GM12891 (cell line): ENCODE data around the gene CHID1.
A peak's percentile ranks its signal among the peaks of the same experiment; 100 is the strongest.

Source experiments
- DNase-seq: peaks from one replicate; pipeline ENCODE4 v3.0.0; 2011; ENCODE audit warnings: low spot score; ENCODE audit not compliant: insufficient read length
- FAIRE-seq: peaks from 2 replicates; lab custom pipeline; 2011; peaks lifted over from hg19 to GRCh38; lab: Jason Lieb, UNC
- PAX5 ChIP-seq: IDR thresholded peaks from 2 replicates; pipeline ENCODE4 v1.6.1; 2011; ENCODE audit warnings: low read length, moderate library complexity, mild to moderate bottlenecking; ENCODE audit not compliant: insufficient read depth, severe bottlenecking
- POLR2A ChIP-seq: IDR thresholded peaks from 2 replicates; pipeline ENCODE4 v1.6.1; 2011; ENCODE audit warnings: low read depth, low read length, control low read depth
- POLR2AphosphoS5 ChIP-seq: IDR thresholded peaks from 2 replicates; pipeline ENCODE4 v1.6.1; 2011; ENCODE audit warnings: low read depth, low read length, control low read depth
- POU2F2 ChIP-seq: IDR thresholded peaks from 2 replicates; pipeline ENCODE4 v1.6.1; 2011; ENCODE audit warnings: low read depth, mild to moderate bottlenecking, control low read depth, low read length, moderate library complexity
- SPI1 ChIP-seq: IDR thresholded peaks from 2 replicates; pipeline ENCODE4 v1.6.1; 2011; ENCODE audit warnings: low read depth, low read length, control low read depth
- TAF1 ChIP-seq: IDR thresholded peaks from 2 replicates; pipeline ENCODE4 v1.6.1; 2011; ENCODE audit warnings: low read depth, low read length, control low read depth

The CHID1 gene

DNA sequence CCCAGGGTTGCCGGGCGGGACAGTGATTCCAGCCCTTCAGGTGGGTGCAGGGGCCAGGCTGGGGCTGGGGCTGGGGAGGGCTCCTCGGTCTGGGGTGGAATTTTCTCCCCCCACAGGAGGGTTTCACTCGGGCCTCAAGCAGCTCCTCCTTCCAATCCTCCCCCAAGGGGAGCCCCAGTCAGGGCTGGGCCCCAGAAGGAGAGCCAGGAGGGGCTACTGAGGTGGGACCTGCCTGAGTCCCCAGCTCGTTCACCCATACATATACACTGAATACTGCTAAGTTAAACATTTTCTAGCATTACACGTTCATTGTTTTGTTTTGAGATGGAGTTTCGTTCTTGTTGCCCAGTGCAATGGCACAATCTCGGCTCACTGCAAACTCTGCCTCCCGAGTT, 84.4 kb downstream of the CHID1 start:
- DNase-seq (no peak), FAIRE-seq (no peak)
- TF ChIP-seq PAX5: no peak
- no peak for TF ChIP-seq POU2F2
- no peak for TF ChIP-seq POLR2AphosphoS5
- TF ChIP-seq TAF1: no peak
- no peak for TF ChIP-seq SPI1
- no peak; the same call in 1 of the 2 replicates for TF ChIP-seq POLR2A

DNA sequence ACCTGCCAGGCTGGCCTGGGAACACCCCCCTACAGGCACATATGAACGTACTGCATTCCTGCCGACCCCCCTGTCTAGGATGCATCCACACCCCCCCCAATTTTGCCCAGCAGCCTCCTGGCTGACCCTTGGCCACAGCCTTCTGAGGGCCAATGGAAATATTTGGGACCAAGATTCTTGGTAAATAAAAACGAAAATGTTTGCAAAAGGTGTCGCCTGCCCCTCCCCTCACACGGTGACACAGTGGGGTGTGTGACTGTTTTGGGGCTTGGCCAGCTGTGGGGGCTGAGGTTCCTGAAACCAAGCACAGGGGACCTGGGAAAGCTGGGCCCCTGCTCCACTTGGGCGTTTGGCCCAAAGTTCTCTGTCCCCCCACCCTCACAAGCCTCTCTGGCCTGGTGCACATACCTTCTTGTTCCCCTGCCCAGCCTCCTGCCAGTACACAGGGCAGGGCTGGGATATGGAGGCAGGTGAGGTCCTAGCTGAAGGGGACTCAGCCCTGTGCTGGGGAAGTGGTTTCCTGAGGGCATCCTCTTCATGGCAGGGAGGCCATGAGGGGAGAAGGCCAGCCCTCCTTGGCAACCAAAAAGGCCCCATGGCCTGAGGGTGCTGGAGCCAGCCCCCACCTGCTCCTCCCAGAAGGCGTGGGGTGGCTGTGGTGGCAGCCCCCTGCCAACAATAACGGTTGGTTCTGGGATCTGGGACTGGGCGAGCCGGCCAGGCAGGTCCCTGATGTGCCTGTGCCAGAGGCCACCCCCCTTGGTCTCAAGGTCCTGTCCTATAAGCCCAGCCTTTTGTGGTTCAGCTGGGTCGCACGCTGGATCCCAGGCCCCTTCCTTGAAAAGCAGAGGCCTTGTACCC, 85.0 kb downstream of the CHID1 start:
- TF ChIP-seq POLR2AphosphoS5 (no peak), POLR2A (peak; percentile 23; the same call in 1 of the 2 replicates)
- DNase-seq (no peak), FAIRE-seq (no peak)

DNA sequence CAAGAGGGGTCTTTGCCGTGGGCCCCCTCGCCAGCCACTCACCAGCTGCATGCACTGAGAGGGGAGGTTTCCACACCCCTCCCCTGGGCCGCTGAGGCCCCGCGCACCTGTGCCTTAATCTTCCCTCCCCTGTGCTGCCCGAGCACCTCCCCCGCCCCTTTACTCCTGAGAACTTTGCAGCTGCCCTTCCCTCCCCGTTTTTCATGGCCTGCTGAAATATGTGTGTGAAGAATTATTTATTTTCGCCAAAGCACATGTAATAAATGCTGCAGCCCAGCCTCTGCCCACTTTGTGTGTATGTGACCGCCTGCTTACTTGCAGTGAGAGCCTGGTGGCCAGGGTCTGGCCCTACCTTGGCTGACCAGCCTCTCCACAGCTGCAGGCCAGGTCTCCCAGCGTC, 85.7 kb downstream of the CHID1 start:
- FAIRE-seq: no peak

DNA sequence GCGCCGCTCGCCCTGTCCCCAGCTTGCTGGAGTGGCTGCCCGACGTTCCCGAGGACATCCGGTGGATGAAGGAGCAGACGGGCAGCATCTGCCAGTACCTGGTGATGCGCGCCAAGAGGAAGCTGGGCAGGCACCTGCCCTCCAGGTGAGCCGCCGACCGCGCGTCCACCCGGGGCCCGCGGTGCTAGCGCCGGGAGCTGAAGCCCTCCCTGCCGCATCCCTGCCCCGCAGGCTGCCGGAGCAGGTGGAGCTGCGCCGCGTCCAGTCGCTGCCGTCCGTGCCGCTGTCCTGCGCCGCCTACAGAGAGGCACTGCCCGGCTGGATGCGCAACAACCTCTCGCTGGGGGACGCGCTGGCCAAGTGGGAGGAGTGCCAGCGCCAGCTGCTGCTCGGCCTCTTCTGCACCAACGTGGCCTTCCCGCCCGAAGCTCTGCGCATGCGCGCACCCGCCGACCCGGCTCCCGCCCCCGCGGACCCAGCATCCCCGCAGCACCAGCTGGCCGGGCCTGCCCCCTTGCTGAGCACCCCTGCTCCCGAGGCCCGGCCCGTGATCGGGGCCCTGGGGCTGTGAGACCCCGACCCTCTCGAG, 86.2 kb downstream of the CHID1 start:
- FAIRE-seq (no peak), DNase-seq (no peak)

More for the DNA sequence above, 85.7 kb downstream of the CHID1 start:
- no peak for DNase-seq
- TF ChIP-seq POLR2AphosphoS5: no peak
- TF ChIP-seq POU2F2: no peak
- TF ChIP-seq TAF1: no peak
- no peak for TF ChIP-seq PAX5
- TF ChIP-seq POLR2A: no peak
- no peak for TF ChIP-seq SPI1

DNA sequence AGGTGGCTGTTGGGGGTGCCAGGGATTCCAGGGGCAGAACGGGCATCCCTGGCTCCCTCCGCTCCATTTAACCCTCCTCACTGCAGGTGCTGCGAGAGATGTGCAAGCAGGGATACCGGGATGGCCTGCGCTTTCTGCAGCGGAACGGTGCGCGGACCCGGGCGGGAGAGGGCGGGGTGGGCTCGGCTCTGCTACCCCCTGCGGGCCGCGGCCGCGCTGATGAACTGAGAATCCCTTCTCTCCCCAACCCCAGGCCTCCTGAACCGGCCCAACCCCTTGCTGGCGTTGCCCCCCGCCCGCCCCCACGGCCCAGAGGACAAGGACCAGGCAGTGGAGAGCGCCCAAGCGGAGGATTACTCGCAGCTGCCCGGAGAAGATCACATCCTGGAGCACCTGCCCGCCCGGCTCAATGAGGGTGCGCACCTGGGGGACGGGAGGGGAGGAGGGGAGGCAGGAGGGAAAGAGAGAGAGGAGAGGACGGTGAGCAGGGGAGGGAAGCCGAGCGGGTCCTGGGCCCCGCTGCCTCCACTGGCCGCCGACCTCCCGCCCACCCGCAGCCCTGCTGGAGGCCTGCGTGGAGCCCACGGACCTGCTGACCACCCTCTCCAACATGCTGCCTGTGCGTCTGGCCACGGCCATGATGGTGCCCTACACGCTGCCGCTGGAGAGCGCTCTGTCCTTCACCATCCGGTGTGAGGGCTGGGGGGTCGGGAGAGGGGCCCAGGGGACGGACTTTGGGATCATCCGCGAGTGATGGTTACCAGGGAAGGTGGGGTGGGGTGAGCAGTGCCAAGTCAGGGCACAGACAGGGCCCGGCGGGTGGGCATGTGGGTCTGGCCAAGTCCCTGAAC, 86.9 kb downstream of the CHID1 start:
- FAIRE-seq (no peak), DNase-seq (no peak)
- TF ChIP-seq PAX5: no peak
- TF ChIP-seq POLR2AphosphoS5: no peak
- TF ChIP-seq POU2F2: no peak
- TF ChIP-seq SPI1: no peak

More for the DNA sequence above, 86.2 kb downstream of the CHID1 start:
- TF ChIP-seq TAF1 (no peak), POLR2A (no peak), POU2F2 (no peak), SPI1 (no peak), PAX5 (no peak), POLR2AphosphoS5 (no peak)

DNA sequence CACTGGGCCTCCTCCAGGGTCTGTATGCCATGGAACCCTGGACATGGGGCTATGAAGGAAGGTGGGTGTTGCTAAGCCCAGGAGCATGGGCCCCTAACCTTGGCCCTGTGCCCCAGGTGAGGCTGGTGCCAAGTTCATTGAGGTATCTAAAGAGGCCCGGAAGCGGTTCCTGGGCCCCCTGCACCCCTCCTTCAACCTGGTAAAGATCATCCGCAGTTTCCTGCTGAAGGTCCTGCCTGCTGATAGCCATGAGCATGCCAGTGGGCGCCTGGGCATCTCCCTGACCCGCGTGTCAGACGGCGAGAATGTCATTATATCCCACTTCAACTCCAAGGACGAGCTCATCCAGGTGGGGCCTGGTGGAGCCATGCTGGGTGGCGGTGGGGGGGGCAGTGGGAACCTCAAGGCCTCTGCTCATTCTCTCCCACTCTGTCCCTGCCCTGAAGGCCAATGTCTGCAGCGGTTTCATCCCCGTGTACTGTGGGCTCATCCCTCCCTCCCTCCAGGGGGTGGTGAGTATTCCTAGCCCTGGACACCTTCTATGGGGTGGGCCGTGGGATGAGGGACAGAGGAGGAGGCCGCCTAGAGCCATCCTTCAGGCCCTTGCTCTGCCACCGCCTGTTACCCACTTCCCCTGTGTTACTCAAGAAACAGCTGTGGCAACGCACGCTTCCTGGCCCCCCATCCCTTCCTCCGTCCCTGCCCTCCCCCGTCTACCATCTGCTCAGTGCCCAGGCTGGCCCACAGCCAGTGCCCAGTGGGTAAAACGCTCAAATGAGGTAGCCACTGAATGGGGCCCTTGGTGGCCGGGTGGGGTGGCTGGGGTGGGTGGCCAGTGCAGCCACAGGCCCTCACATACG, 88.9 kb downstream of the CHID1 start:
- no peak for TF ChIP-seq POLR2A
- TF ChIP-seq TAF1: no peak
- TF ChIP-seq POU2F2: no peak
- no peak for TF ChIP-seq SPI1
- TF ChIP-seq POLR2AphosphoS5: no peak
- TF ChIP-seq PAX5: no peak
- DNase-seq: no peak

DNA sequence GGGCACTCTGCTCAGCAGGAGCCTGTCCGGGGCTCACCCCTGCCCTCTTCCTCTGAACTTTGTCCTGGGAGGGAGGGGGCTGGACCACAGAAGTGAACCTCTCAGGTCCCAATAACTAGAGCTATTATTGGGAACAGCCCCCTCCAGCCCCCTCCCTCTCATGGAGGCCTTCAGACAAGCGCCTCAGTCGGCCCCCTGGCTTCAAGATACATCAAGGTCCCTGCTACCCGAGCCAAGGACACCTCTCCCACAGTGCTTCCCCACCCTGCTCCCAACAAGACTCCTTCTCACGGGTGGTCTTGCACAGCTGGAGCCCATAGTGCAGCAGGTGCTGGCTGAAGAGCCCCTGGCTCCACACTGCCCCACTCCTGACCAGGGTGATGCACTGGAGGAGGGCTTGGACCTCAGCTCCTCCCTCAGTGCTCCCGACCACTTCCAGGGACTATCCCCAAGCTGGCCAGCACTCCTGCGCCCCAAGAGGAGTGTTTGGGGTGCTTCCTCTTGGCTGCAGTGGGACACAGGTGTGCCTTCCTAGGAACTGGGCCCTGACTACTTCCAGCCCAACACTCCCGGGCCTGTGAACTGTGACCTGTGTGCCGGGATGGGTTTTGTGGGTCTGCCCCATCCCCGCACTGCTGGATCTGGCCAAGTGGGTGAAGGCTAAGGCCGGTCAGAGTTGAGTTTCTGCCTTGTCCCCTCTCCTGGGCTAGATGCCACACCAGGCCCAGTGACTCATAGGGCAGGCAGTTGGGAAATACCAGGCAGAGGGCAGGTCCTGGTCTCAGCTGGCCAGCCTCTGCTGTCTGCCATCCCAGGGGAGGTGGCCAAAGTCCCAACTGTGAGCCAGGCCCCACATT, 89.7 kb downstream of the CHID1 start:
- no peak for TF ChIP-seq POLR2A
- TF ChIP-seq POLR2AphosphoS5: no peak
- TF ChIP-seq PAX5: no peak
- no peak for TF ChIP-seq TAF1
- no peak for TF ChIP-seq POU2F2
- no peak for TF ChIP-seq SPI1
- FAIRE-seq (no peak), DNase-seq (no peak)

More for the DNA sequence above, 88.9 kb downstream of the CHID1 start:
- FAIRE-seq: no peak
